ENCODE results near the gene KCTD17.

GRCh38 chr22:37090920-37091695, 39.6 kb downstream of the KCTD17 start:
- TF ChIP-seq CTCF (IDR thresholded peaks at IDR 0.05) (no peak), MAZ (IDR thresholded peaks at IDR 0.05; ENCODE audit: borderline replicate concordance, low read depth, low read length) (no peak)

All from A549 (cell line).